Measurements from ENCODE around the gene NPSR1.
"Not testable (repeated sequence)": the region's sequence is repeated elsewhere in the genome, so short reads cannot be mapped to it uniquely, and the experiment has no call there.

NPSR1 gene

GRCh38 chr7:34758111-34758601 lies 100.1 kb downstream of the NPSR1 start:
- no peak for DNase-seq (ENCODE audit: low spot score)

- DNase-seq (ENCODE audit: low spot score), result peak; percentile 53
These were observed 101.6 kb downstream of the NPSR1 start for GRCh38 chr7:34759477-34760125.

GRCh38 chr7:34760271-34760670 lies 102.3 kb downstream of the NPSR1 start:
- DNase-seq (ENCODE audit: low spot score), result no peak

GRCh38 chr7:34761206-34761605 lies 103.2 kb downstream of the NPSR1 start:
- no peak for DNase-seq (ENCODE audit: low spot score)

GRCh38 chr7:34761627-34762026 lies 103.6 kb downstream of the NPSR1 start:
- no peak for DNase-seq (ENCODE audit: low spot score)

GRCh38 chr7:34762764-34763163 lies 104.7 kb downstream of the NPSR1 start:
- DNase-seq (ENCODE audit: low spot score), result no peak

GRCh38 chr7:34772296-34772938 lies 114.4 kb downstream of the NPSR1 start:
- no peak for DNase-seq (ENCODE audit: low spot score)

GRCh38 chr7:34776748-34777358 lies 118.8 kb downstream of the NPSR1 start:
- DNase-seq (ENCODE audit: low spot score), result no peak

- DNase-seq (ENCODE audit: low spot score), result no peak
These were observed 122.5 kb downstream of the NPSR1 start for GRCh38 chr7:34780546-34780945.

- DNase-seq (ENCODE audit: low spot score), result no peak
These were observed 129.6 kb downstream of the NPSR1 start for GRCh38 chr7:34787586-34787985.

GRCh38 chr7:34806831-34807230 lies 148.8 kb downstream of the NPSR1 start:
- no peak for DNase-seq (ENCODE audit: low spot score)

- no peak for DNase-seq (ENCODE audit: low spot score)
These were observed 149.7 kb downstream of the NPSR1 start for GRCh38 chr7:34807548-34808340.

- not testable (repeated sequence) for DNase-seq (ENCODE audit: low spot score)
These were observed 156.3 kb downstream of the NPSR1 start for GRCh38 chr7:34814203-34814842.

GRCh38 chr7:34821932-34822558 lies 164.0 kb downstream of the NPSR1 start:
- DNase-seq (ENCODE audit: low spot score), result no peak

- DNase-seq (ENCODE audit: low spot score), result peak; percentile 72
These were observed 165.7 kb downstream of the NPSR1 start for GRCh38 chr7:34823650-34824258.

GRCh38 chr7:34825221-34825620 lies 167.2 kb downstream of the NPSR1 start:
- no peak for DNase-seq (ENCODE audit: low spot score)

GRCh38 chr7:34830390-34830789 lies 172.4 kb downstream of the NPSR1 start:
- DNase-seq (ENCODE audit: low spot score), result no peak

- no peak for DNase-seq (ENCODE audit: low spot score)
These were observed 173.4 kb downstream of the NPSR1 start for GRCh38 chr7:34831436-34831835.

GRCh38 chr7:34832020-34832419 lies 174.0 kb downstream of the NPSR1 start:
- DNase-seq (ENCODE audit: low spot score), result no peak

- DNase-seq (ENCODE audit: low spot score), result no peak
These were observed 178.0 kb downstream of the NPSR1 start for GRCh38 chr7:34835901-34836600.

Measured in LoVo (cell line).